GM21381 (cell line): ENCODE measurements around the gene CADPS2.
"Not testable (repeated sequence)": the region's sequence is repeated elsewhere in the genome, so short reads cannot be mapped to it uniquely, and the experiment has no call there.

Source experiments
- ATAC-seq: cut with Tn5 transposase; IDR thresholded peaks from one replicate; pipeline ENCODE4 v1.9.1; 2021; ENCODE audit warnings: mild to moderate bottlenecking, moderate library complexity; ENCODE audit not compliant: unreplicated experiment

The CADPS2 gene

GRCh38 chr7:122850528-122850927, 35.7 kb downstream of the CADPS2 start:
- no peak for ATAC-seq

- no peak for ATAC-seq
These were observed 36.3 kb downstream of the CADPS2 start for GRCh38 chr7:122849957-122850328.

GRCh38 chr7:122849322-122849956, 36.8 kb downstream of the CADPS2 start:
- ATAC-seq: no peak

- ATAC-seq: no peak
These were observed 38.3 kb downstream of the CADPS2 start for GRCh38 chr7:122847871-122848473.

GRCh38 chr7:122846591-122846990, 39.7 kb downstream of the CADPS2 start:
- no peak for ATAC-seq

GRCh38 chr7:122845286-122845685, 41.0 kb downstream of the CADPS2 start:
- no peak for ATAC-seq

GRCh38 chr7:122844191-122844988, 41.9 kb downstream of the CADPS2 start:
- no peak for ATAC-seq

- ATAC-seq: no peak
These were observed 43.3 kb downstream of the CADPS2 start for GRCh38 chr7:122842971-122843370.

- ATAC-seq: not testable (repeated sequence)
These were observed 50.0 kb downstream of the CADPS2 start for GRCh38 chr7:122836286-122836685.

- not testable (repeated sequence) for ATAC-seq
These were observed 51.7 kb downstream of the CADPS2 start for GRCh38 chr7:122834571-122834942.

GRCh38 chr7:122833888-122834570, 52.2 kb downstream of the CADPS2 start:
- no peak for ATAC-seq

GRCh38 chr7:122831436-122831835, 54.8 kb downstream of the CADPS2 start:
- no peak for ATAC-seq

GRCh38 chr7:122829962-122830361, 56.3 kb downstream of the CADPS2 start:
- ATAC-seq: no peak

GRCh38 chr7:122827763-122828162, 58.5 kb downstream of the CADPS2 start:
- no peak for ATAC-seq

GRCh38 chr7:122813845-122814244, 72.4 kb downstream of the CADPS2 start:
- no peak for ATAC-seq

GRCh38 chr7:122803851-122804250, 82.4 kb downstream of the CADPS2 start:
- ATAC-seq: no peak

GRCh38 chr7:122803323-122803722, 82.9 kb downstream of the CADPS2 start:
- no peak for ATAC-seq

GRCh38 chr7:122802301-122802751, 83.9 kb downstream of the CADPS2 start:
- ATAC-seq: no peak

GRCh38 chr7:122791959-122792545, 94.2 kb downstream of the CADPS2 start:
- ATAC-seq: no peak

- no peak for ATAC-seq
These were observed 95.7 kb downstream of the CADPS2 start for GRCh38 chr7:122790591-122790990.

- no peak for ATAC-seq
These were observed 96.1 kb downstream of the CADPS2 start for GRCh38 chr7:122790132-122790531.
